Measurements from ENCODE around the gene HDGFL3.
"Not testable (repeated sequence)": the region's sequence is repeated elsewhere in the genome, so short reads cannot be mapped to it uniquely, and the experiment has no call there.

HDGFL3 gene

GRCh38 chr15:83104141-83104540 is 103.5 kb downstream of the HDGFL3 start:
- DNase-seq, result no peak

GRCh38 chr15:83102346-83102745 is 105.3 kb downstream of the HDGFL3 start:
- DNase-seq, result no peak

- peak in 5 of 56 donors; percentile 4 to 50 (median 11) for DNase-seq
These were observed 107.5 kb downstream of the HDGFL3 start for GRCh38 chr15:83100097-83100646.

DNA sequence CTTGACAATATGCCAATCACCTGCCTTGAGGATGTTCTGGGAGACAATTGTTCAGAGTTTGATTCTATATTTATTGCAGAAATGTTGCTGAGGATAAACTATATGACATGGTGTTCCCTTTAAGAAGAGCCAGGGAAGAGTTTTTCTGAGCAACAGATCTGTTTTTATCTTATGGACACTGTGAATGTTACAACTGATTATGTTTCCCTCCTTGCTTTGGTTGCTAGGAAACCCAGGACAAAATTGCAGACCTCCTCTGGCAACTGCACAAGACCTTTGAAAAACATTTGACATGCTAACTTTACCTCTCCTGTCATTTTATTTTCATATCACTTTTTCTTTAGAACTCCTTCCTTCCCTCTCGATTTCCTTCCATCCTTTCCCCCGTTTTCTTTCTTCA is 108.3 kb downstream of the HDGFL3 start:
- no peak for DNase-seq

DNA sequence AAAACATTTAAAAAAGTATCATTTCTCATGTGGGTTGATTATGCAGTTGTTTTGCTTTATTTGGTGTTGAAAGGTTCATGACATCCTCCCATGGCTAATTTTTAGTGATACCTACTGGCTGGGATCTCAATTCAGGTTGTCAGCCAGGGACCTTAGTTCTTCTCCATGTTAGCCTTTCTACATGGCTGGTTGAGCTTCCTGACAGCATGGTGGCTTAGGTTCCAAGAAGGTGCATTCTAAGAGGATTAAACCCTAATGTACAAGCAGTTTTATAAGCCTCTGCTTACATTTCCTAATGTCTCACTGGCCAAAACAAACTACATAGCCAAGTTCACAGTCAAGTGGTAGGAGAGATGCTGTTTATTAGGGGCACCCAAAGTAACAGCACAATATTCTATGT is 109.5 kb downstream of the HDGFL3 start:
- DNase-seq, result no peak

- DNase-seq, result no peak
These were observed 113.0 kb downstream of the HDGFL3 start for GRCh38 chr15:83094583-83094982.

DNA sequence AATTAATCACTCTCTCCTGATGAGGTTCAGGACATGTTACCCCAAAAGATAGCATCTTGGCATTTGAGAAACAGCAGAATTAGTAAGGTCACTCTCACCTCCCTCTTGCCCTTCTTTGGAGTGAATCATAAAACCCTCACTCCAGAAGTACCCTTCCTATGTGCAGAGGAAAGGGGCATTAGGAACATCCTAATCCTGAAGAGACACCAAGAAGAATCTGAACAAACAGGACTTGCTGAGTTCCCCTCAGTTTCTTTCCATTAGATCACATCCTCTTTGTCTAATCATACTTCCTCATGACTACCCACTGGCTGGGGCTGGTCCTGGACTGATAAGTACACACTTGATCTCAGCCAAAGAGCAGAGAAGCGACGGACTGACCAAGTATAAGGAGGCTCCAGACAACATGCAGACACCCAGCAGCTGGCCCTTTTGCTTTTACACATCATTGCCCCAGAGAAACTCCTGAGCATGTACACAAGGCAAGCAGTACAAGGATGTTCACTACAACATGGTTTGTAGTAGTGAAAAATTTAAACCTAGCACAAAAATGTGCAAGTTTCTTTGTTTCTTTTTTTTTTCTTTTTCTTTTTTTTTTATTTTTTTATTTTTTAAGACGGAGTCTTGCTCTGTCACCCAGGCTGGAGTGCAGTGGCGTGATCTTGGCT is 115.2 kb downstream of the HDGFL3 start:
- DNase-seq, result peak in 13 of 56 donors; percentile 4 to 48 (median 21)

DNA sequence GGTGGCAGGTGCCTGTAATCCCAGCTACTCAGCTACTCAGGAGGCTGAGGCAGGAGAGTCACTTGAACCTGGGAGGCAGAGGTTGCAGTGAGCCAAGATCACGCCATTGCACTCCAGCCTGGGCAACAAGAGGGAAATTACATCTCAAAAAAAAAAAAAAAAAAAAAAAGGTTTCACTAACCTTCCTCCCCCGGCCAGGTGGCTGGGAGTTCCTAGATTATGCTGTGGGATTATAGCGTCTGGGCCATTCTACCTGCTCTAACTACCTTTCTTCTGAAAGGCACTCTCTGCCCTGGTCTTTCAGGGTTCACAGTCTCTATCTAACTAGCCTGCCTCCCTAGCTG is 115.7 kb downstream of the HDGFL3 start:
- not testable (repeated sequence) for DNase-seq

GRCh38 chr15:83090465-83090864 is 117.2 kb downstream of the HDGFL3 start:
- DNase-seq, result no peak

GRCh38 chr15:83088876-83089275 is 118.7 kb downstream of the HDGFL3 start:
- no peak for DNase-seq

DNA sequence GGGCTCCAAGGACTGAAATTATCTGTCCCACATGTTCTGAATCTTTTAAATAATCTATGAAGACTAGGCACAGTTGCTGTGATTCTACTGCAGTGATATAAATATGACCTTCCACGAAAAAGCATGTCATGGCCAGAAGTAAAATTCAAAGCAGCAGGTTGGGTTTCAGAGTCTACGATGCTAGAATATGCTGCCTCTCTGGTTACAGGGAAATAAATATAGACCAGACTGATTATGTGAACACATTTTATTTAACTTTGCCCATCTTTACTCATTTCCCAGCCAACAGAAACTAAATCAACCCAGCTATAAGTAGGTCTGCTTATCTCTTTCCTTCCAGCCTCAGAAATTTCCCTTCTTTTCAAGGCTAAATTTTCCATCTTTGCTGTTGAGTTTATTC is 120.0 kb downstream of the HDGFL3 start:
- no peak for DNase-seq

GRCh38 chr15:83085864-83086552 is 121.6 kb downstream of the HDGFL3 start:
- not testable (repeated sequence) for DNase-seq

DNA sequence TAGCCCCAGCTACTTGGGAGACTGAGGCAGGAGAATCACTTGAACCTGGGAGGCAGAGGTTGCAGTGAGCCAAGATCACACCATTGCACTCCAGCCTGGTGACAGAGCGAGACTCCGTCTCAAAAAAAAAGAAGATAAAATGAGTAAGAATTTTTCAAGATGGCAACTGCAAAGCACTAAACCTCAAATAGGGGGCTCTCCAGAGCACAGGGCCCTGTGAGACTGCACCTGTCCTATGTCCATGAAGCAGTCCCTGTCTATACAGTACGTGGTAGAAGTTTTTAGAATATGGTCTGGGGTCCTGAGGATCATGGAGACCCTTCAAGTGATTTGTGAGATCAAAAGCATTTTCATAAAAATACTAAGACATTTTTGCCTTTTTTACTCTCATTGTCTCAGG is 122.2 kb downstream of the HDGFL3 start:
- DNase-seq, result not testable (repeated sequence)

- DNase-seq, result no peak
These were observed 124.8 kb downstream of the HDGFL3 start for GRCh38 chr15:83082730-83083386.

- no peak for DNase-seq
These were observed 126.2 kb downstream of the HDGFL3 start for GRCh38 chr15:83081256-83082014.

DNA sequence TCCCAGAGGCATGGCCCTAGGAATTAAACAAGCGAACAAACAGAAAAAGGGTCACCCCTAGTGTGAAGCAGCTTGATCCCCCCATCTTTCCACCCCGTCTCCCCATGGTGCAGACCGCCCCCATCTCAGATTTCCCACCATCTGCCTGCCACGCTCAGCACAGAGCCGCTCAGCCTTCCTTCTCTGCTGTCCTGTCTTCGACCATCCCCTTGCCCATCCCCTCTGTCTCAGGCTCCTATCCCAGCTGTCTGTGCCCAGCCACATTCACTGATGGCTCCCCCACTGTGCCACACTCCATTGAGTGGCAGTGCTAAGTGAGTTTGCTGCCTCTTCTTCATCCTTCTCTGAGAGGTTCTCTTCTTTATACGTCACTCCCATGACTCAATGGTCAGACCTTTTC is 128.9 kb downstream of the HDGFL3 start:
- DNase-seq, result no peak

All from amygdala (tissue), 56 donors.